Ascending aorta (tissue), 2 donors: ENCODE results near the gene CREB3L2. TPM values are rescaled to one million over a fixed set of nuclear protein-coding genes. Genes with fewer than 3 reads are reported as not detected.

Source experiments
- DNase-seq, 2 donors: peaks; one replicate each; pipeline ENCODE4 v3.0.0-alpha.2; 2019; ENCODE audit warnings: low spot score in 2 of 2
- H3K27ac ChIP-seq, 2 donors: fragments of 200-600 bp; sonication (generic); one replicate each; pipeline ENCODE4 v1.5.1; 2016 to 2017; ENCODE audit warnings: mild to moderate bottlenecking in 1 of 2
- H3K27me3 ChIP-seq: fragments of 200-600 bp; sonication (generic); one replicate; pipeline ENCODE4 v1.5.1; 2017
- H3K36me3 ChIP-seq, 2 donors: fragments of 200-600 bp; sonication (generic); one replicate each; pipeline ENCODE4 v1.5.1; 2016
- H3K4me1 ChIP-seq, 2 donors: fragments of 200-600 bp; sonication (generic); one replicate each; pipeline ENCODE4 v1.5.1; 2016 to 2017; ENCODE audit warnings: mild to moderate bottlenecking in 1 of 2
- H3K4me3 ChIP-seq, 2 donors: fragments of 200-600 bp; sonication (generic); one replicate each; pipeline ENCODE4 v1.5.1; 2016 to 2017; ENCODE audit warnings: mild to moderate bottlenecking in 1 of 2
- H3K9me3 ChIP-seq, 2 donors: fragments of 200-600 bp; sonication (generic); one replicate each; pipeline ENCODE4 v1.5.1; 2016
- CTCF ChIP-seq, 3 experiments: fragments of 200-600 bp in 2 of 3; fragments of 450-650 bp in 1 of 3; sonication (generic) in 2 of 3; IDR thresholded peaks; one replicate each; pipeline ENCODE4 v1.5.1; 2016 to 2019; ENCODE audit warnings: antibody characterized with exemption in 3 of 3, mild to moderate bottlenecking in 1 of 3, moderate library complexity in 1 of 3
- intact Hi-C: fragments of 100-400 bp; cut with DNase I; formaldehyde crosslinking; loops from one replicate; pipeline ENCODE4 v1.15.1; 2023
- total RNA-seq: library from RNA; depleted of rRNA; stranded (reverse); fragments of >200 nt; gene quantifications from one replicate; pipeline ENCODE4 v1.1.0, GENCODE V29; 2016

The CREB3L2 gene
- total RNA-seq, 1 donor from 2014 or later, result 38.5 TPM

GRCh38 chr7:137828456-137828855 is 173.4 kb downstream of the CREB3L2 start:
- H3K4me3 ChIP-seq, result no peak overlapping the region
- peaks cover 0 to 9% of the 10 kb centered on the region in 2 donors for H3K4me1 ChIP-seq
- intact Hi-C loops, result no loop called here
- TF ChIP-seq CTCF (IDR thresholded peaks at IDR 0.05), result no peak
- no peaks in the 10 kb centered on the region for H3K36me3 ChIP-seq
- peaks cover 0 to 5% of the 10 kb centered on the region in 2 donors for H3K9me3 ChIP-seq
- DNase-seq, result no peak
- H3K27me3 ChIP-seq, result no peaks in the 10 kb centered on the region
- no peak overlapping the region for H3K27ac ChIP-seq

DNA sequence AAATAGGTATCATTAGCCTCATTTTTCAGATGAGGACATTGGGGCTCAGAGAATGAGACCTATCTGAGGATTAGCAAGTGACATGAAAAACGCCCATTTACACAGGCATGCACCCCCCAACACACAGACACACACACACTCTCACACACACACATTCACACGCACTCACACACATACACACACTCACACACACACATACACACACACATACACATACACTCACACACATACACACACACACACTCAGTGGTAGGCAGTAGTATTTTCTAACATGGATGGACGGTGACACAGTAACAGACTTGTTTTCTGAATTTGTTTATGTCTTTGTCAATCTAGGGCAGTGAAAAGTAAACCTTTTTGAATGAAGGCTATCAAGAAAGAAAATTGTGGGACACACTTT is 176.4 kb downstream of the CREB3L2 start:
- Histone ChIP-seq H3K4me1 (peaks cover 0 to 21% of the 10 kb centered on the region in 2 donors), H3K27ac (no peak overlapping the region), H3K9me3 (no peaks in the 10 kb centered on the region), H3K4me3 (no peak overlapping the region), H3K27me3 (no peaks in the 10 kb centered on the region), H3K36me3 (no peaks in the 10 kb centered on the region)
- no peak for DNase-seq
- intact Hi-C loops, result no loop called here
- TF ChIP-seq CTCF (IDR thresholded peaks at IDR 0.05), result no peak

Other genes starting within 250 kb of the CREB3L2 start
- gene DGKI, start 155.1 kb downstream of the CREB3L2 start, total RNA-seq, result 13.4 TPM
- gene AKR1D1, start 74.4 kb upstream of the CREB3L2 start, total RNA-seq, result not detected